Measurements from ENCODE around the gene EGFL7.
A peak's percentile ranks its signal among the peaks of the same experiment; 100 is the strongest.

The EGFL7 gene

GRCh38 chr9:136686534-136686793, 23.7 kb downstream of the EGFL7 start:
- TF ChIP-seq CTCF (conservative IDR thresholded peaks at IDR 0.05), result no peak
- H3K27ac ChIP-seq, result peak overlapping the region; percentile 83

- H3K27ac ChIP-seq, result peak within 1 kb of the TSS; percentile 83
- TF ChIP-seq CTCF (conservative IDR thresholded peaks at IDR 0.05), result no peak
These were observed 24.3 kb downstream of the EGFL7 start, which contains the start of gene AGPAT2 for GRCh38 chr9:136686794-136687711. Gene AGPAT2 (minus strand): TSS chr9:136687457. CDS start chr9:136687357, 100 bp downstream.

DNA sequence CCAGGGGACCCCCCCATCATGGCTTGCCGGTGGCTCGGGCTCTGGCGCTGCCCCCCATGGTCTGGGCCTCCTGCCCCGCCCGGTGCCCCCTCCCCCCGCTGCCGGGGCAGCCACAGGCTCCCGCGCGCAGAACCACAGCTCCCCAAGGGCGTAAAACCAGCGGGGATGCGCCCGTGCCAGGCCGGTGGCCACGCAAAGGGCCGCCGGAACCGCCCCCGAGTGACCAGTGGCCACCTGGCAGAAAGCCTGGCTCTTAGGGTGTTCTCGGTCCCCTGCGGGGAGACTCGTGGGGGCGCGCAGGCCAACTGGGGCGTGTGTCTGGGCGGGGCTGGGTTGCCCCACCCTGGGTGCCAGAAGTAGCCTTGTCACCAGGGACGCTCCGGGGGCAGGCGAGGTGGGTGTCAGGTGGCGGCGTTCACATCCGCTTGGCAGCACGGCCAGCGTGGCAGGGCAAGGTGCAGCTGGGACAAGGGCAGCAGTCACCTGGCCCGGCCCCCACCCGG, 25.1 kb downstream of the EGFL7 start:
- peak overlapping the region; percentile 83; the same call in 1 of the 2 replicates for H3K27ac ChIP-seq

GRCh38 chr9:136688274-136689107, 25.8 kb downstream of the EGFL7 start:
- TF ChIP-seq CTCF (conservative IDR thresholded peaks at IDR 0.05), result no peak
- H3K27ac ChIP-seq, result peak overlapping the region; percentile 83; the same call in 1 of the 2 replicates

More for the DNA sequence above, 25.1 kb downstream of the EGFL7 start:
- no peak for TF ChIP-seq CTCF (conservative IDR thresholded peaks at IDR 0.05)

DNA sequence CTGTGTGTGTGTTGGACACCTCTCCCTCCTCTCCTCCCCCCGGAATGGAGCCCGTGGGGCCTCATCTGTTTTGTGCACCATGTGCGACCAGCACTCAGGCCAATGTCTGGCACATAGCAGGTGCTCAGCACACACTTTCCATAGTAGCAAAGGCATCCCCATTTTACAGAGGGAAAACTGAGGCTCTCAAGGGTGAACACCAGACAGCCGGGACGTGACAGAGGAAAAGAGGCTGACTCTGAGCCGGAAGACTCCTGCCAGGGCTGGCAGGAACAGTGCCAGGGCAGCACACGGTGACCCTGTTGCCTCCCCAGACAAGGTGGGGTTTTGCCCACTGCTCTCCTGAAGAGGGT, 26.4 kb downstream of the EGFL7 start:
- H3K27ac ChIP-seq, result no peak overlapping the region; the same call in 1 of the 2 replicates
- TF ChIP-seq CTCF (conservative IDR thresholded peaks at IDR 0.05), result no peak

GRCh38 chr9:136690104-136690805, 27.5 kb downstream of the EGFL7 start:
- no peak overlapping the region for H3K27ac ChIP-seq
- TF ChIP-seq CTCF (conservative IDR thresholded peaks at IDR 0.05), result no peak

Data from VCaP (cell line).